Right hindlimb (tissue), 1 donor: Measurements from ENCODE around the gene MGAT5.

Experiments
- DNase-seq: peaks from one replicate; pipeline ENCODE4 v3.0.0-alpha.2; 2018

MGAT5 gene

GRCh38 chr2:134257509-134257908 is 3.6 kb downstream of the MGAT5 start:
- DNase-seq = no peak

- no peak for DNase-seq
Observed at GRCh38 chr2:134257965-134258683, 4.3 kb downstream of the MGAT5 start.

GRCh38 chr2:134258684-134259388 is 5.0 kb downstream of the MGAT5 start:
- no peak for DNase-seq

- DNase-seq = no peak
Observed at GRCh38 chr2:134259571-134259970, 5.7 kb downstream of the MGAT5 start.

- DNase-seq = no peak
Observed at GRCh38 chr2:134259994-134260393, 6.1 kb downstream of the MGAT5 start.

- DNase-seq = peak; percentile 80
Observed at GRCh38 chr2:134260713-134261112, 6.8 kb downstream of the MGAT5 start.

GRCh38 chr2:134261398-134262131 is 7.7 kb downstream of the MGAT5 start:
- no peak for DNase-seq

GRCh38 chr2:134262684-134263083 is 8.8 kb downstream of the MGAT5 start:
- DNase-seq = no peak

GRCh38 chr2:134268265-134268664 is 14.4 kb downstream of the MGAT5 start:
- DNase-seq = no peak

GRCh38 chr2:134269230-134269629 is 15.4 kb downstream of the MGAT5 start:
- DNase-seq = no peak

GRCh38 chr2:134269972-134270735 is 16.3 kb downstream of the MGAT5 start:
- no peak for DNase-seq

- DNase-seq = no peak
Observed at GRCh38 chr2:134271758-134272157, 17.9 kb downstream of the MGAT5 start.

- DNase-seq = no peak
Observed at GRCh38 chr2:134272806-134273205, 18.9 kb downstream of the MGAT5 start.

- DNase-seq = no peak
Observed at GRCh38 chr2:134273256-134273983, 19.5 kb downstream of the MGAT5 start.

GRCh38 chr2:134274121-134274520 is 20.2 kb downstream of the MGAT5 start:
- DNase-seq = no peak

GRCh38 chr2:134275058-134275862 is 21.4 kb downstream of the MGAT5 start:
- no peak for DNase-seq

GRCh38 chr2:134276381-134277172 is 22.7 kb downstream of the MGAT5 start:
- DNase-seq = no peak

- no peak for DNase-seq
Observed at GRCh38 chr2:134277223-134277622, 23.4 kb downstream of the MGAT5 start.

- DNase-seq = no peak
Observed at GRCh38 chr2:134278553-134278952, 24.7 kb downstream of the MGAT5 start.

GRCh38 chr2:134279417-134279816 is 25.5 kb downstream of the MGAT5 start:
- no peak for DNase-seq

- DNase-seq = no peak
Observed at GRCh38 chr2:134280231-134280630, 26.4 kb downstream of the MGAT5 start.
